HFFc6 (cell line): ENCODE results near the gene TBXAS1. TPM values are rescaled to one million over a fixed set of nuclear protein-coding genes. Genes with fewer than 3 reads are reported as not detected.

Source experiments
- DNase-seq: peaks from one replicate; pipeline ENCODE4 v3.0.0-alpha.2; 2018
- H3K27ac Mint-ChIP-seq: 2 replicates; pipeline ENCODE4 v1.8.0; 2020; ENCODE audit warnings: mild to moderate bottlenecking, mixed read lengths
- H3K27me3 Mint-ChIP-seq: 2 replicates; pipeline ENCODE4 v1.8.0; 2021; ENCODE audit warnings: mild to moderate bottlenecking, moderate library complexity, mixed read lengths; ENCODE audit not compliant: insufficient read depth
- H3K36me3 Mint-ChIP-seq: 2 replicates; pipeline ENCODE4 v1.8.0; 2021; ENCODE audit warnings: low read depth, mixed read lengths
- H3K4me1 Mint-ChIP-seq: 2 replicates; pipeline ENCODE4 v1.8.0; 2020; ENCODE audit warnings: low read depth, mixed read lengths
- H3K4me3 Mint-ChIP-seq: 2 replicates; pipeline ENCODE4 v1.8.0; 2020; ENCODE audit warnings: mild to moderate bottlenecking, moderate library complexity, mixed read lengths
- H3K9me3 Mint-ChIP-seq: 2 replicates; pipeline ENCODE4 v1.8.0; 2020; ENCODE audit warnings: mild to moderate bottlenecking, mixed read lengths
- total RNA-seq, 6 experiments: library from RNA; stranded (reverse); fragmentation: NEBNext Ultra II Directional; extraction: Animal tissue kit (Norgen Biotek cat#: 25700); gene quantifications; 2 replicates in 1 of 6; 3 replicates in 5 of 6; pipeline ENCODE4 v1.2.3, GENCODE V29; 2021
- TF ChIP-seq, protein P1 (sequence below): fragments of 200-600 bp; sonication (generic); IDR thresholded peaks from 2 replicates; pipeline ENCODE4 v1.5.0; 2021; ENCODE audit warnings: antibody characterized with exemption, mild to moderate bottlenecking

TBXAS1 gene
- total RNA-seq, 6 experiments from 2014 or later: 0.47 to 1.8 (median 1.0) TPM

DNA sequence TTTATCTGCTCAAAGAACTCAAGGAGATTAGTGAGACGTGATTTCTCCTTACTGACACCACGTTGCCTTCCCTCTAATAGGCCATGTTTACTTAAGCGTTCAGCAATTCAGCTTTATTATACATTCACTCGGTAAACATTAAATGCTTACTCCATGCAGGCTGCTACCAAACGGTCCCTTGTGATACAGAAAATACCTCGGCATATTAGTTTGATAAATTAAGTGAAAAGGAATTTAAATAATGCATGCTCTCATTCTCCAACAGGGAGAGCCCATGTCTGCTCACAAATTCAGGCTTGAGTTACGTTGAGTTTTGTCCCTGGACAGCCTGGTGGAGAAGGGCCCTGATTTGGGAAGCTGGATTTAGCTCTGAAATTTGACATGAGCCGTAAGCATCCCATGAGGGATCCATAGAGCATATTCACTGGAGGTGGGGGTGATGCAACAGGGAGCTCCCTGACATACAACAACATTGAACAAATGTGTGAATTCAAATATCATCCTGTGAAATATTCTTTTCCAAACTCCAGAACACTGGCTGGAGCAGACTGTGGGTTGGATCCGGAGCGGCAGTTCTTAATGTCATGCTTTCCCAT lies 86.3 kb downstream of the TBXAS1 start:
- Mint-ChIP-seq H3K4me1 (peaks cover 57% of the 10 kb centered on the region), H3K4me3 (peak overlapping the region; percentile 42), H3K27me3 (peaks cover 10% of the 10 kb centered on the region; the same call in 1 of the 2 replicates), H3K27ac (peak overlapping the region; percentile 98), H3K36me3 (0 out of 2 replicates have a peak, but pooled peaks cover 3% of the 10 kb centered on the region), H3K9me3 (no peaks in the 10 kb centered on the region)
- peak; percentile 70 for DNase-seq
- TF ChIP-seq, protein P1, sequence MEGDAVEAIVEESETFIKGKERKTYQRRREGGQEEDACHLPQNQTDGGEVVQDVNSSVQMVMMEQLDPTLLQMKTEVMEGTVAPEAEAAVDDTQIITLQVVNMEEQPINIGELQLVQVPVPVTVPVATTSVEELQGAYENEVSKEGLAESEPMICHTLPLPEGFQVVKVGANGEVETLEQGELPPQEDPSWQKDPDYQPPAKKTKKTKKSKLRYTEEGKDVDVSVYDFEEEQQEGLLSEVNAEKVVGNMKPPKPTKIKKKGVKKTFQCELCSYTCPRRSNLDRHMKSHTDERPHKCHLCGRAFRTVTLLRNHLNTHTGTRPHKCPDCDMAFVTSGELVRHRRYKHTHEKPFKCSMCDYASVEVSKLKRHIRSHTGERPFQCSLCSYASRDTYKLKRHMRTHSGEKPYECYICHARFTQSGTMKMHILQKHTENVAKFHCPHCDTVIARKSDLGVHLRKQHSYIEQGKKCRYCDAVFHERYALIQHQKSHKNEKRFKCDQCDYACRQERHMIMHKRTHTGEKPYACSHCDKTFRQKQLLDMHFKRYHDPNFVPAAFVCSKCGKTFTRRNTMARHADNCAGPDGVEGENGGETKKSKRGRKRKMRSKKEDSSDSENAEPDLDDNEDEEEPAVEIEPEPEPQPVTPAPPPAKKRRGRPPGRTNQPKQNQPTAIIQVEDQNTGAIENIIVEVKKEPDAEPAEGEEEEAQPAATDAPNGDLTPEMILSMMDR: no peak

DNA sequence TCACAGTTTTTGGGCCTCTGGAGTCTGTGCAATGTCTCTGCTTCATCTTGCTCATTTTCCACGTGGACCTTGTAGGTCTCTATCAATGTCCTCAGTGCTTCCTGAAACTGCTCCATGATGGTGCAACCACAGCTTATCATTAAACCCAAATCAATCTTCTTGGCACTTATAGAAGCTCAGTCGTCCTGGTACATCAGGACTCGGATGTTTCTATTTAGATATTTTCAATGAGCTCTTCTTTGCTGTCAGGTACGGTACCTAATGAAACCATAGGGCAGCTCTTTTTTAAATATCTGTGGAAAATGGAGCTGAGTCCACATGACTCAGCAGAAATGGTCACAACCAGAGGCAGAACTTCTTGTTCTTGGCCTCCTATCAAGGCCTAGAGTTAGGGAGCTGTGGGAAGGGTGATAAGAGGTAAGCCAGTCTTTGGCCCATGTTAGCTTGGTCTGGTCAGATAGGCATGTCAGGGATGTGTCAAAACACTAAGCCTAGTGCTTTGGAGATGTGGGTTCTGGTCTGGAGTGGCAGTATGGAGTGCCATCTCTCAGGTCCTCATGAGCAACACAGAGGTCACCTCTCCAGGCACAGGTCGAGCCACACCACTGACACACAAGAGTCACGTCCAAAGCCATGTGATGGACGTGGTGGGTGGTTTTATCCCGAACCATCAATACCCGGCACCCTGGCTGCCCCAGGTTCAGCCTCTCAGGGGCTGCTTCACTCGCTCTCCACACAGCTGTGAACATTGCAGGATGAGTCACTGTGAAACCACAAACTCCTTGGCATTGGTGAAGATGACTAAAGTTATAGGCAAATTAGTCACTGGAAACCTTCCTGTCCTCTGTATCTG lies 87.0 kb downstream of the TBXAS1 start:
- Mint-ChIP-seq H3K36me3 (0 out of 2 replicates have a peak, but pooled peaks cover 3% of the 10 kb centered on the region), H3K9me3 (no peaks in the 10 kb centered on the region), H3K4me3 (peak overlapping the region; percentile 67), H3K27ac (peak overlapping the region; percentile 98), H3K27me3 (peaks cover 9% of the 10 kb centered on the region), H3K4me1 (peaks cover 57% of the 10 kb centered on the region)
- TF ChIP-seq, protein P1: no peak
- peak; percentile 98 for DNase-seq

DNA sequence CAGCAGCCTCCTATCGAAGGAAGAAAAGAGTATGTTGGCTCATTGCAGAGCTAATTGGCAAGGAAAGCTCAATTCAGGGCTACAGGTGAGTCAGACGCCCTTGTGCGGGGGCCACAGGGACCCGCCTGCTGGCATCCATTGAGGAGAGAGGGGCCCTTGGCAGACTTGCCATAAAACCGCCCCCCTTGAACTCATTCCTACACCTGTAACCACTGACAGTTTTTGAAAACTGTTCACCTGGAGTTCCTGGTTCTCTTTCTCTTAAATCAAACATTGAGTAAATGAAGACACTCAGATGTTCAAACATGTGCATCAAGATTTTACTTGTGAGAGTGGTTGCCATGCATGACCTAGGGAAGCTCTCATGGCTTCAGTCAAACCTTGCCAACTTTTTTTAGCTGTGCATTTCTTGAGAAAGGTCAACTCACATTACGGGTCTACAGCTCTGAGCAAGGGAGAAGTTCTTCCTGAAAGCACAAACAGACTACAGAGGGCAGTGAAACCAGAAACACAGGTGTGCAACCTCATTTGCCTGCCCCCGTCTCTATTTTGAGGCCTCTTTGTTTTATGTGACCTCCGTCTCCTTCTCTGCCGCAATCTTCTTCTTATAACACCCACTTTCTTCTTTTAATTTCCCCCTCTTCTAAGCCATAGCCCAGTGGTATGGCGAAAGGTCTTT lies 87.8 kb downstream of the TBXAS1 start:
- no peaks in the 10 kb centered on the region for H3K9me3 Mint-ChIP-seq
- peaks cover 5% of the 10 kb centered on the region for H3K27me3 Mint-ChIP-seq
- H3K27ac Mint-ChIP-seq: peak overlapping the region; percentile 98
- H3K4me1 Mint-ChIP-seq: peaks cover 57% of the 10 kb centered on the region
- peak overlapping the region; percentile 67; the same call in 1 of the 2 replicates for H3K4me3 Mint-ChIP-seq
- TF ChIP-seq, protein P1: no peak
- H3K36me3 Mint-ChIP-seq: 0 out of 2 replicates have a peak, but pooled peaks cover 3% of the 10 kb centered on the region
- no peak for DNase-seq

DNA sequence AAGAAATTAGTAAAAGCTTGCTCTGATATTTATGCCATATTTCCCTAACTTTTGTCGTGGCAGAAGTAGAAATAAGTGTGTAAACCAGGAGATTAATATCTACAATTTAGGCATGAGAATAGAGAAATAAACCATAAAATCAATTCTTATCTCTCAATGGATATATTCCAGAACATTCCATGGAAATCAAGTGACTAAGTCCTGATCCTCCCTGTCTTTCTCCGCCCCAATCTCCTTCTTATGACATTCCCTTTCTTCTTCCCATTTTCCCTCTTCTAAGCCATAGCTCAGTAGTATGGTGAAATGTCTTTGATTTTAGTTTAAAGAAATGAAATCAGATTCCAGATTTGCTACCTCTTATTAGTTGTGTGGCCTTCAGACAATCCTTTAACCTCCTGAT lies 88.8 kb downstream of the TBXAS1 start:
- Mint-ChIP-seq H3K27me3 (peaks cover 11% of the 10 kb centered on the region), H3K36me3 (0 out of 2 replicates have a peak, but pooled peaks cover 3% of the 10 kb centered on the region), H3K27ac (no peak overlapping the region), H3K4me1 (peaks cover 56% of the 10 kb centered on the region), H3K4me3 (no peak overlapping the region), H3K9me3 (no peaks in the 10 kb centered on the region)
- DNase-seq: no peak
- TF ChIP-seq, protein P1: no peak

DNA sequence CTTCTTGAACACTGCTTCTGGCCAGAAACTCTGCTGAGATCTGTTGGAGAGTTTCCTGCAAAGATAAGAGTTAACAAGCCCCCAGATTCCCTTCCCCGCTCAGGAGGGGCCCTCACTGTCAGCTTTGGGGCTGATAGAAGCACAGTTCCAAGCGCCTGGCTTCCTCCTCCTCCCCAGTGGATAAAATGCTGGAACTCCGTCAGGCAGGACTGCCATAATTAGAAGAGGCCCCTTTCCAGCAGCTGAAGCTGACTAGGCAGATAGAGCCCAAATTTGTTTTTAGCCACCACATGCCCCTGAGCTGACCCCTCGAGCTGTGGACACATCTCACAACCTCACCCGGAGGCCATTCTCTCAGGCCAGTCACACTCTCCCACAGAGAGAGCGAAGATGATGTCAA lies 89.4 kb downstream of the TBXAS1 start:
- H3K36me3 Mint-ChIP-seq: 0 out of 2 replicates have a peak, but pooled peaks cover 3% of the 10 kb centered on the region
- DNase-seq: no peak
- no peaks in the 10 kb centered on the region for H3K9me3 Mint-ChIP-seq
- peaks cover 49% of the 10 kb centered on the region for H3K4me1 Mint-ChIP-seq
- no peak overlapping the region for H3K4me3 Mint-ChIP-seq
- no peak overlapping the region for H3K27ac Mint-ChIP-seq
- TF ChIP-seq, protein P1: no peak
- peaks cover 11% of the 10 kb centered on the region for H3K27me3 Mint-ChIP-seq
